ENCODE results near the gene GPC1. TPM values are rescaled to one million over a fixed set of nuclear protein-coding genes. Genes with fewer than 3 reads are reported as not detected.

GPC1 gene
- total and polyA plus RNA-seq, 2 donors (not counting 3 experiments of a cell fraction or from before 2014, with no cell fraction given) = 9.6 to 31.1 TPM

- peak; percentile 22 for DNase-seq (ENCODE audit: low read depth, low spot score)
- H3K4me3 ChIP-seq (replicated peaks in 1 of 3; ENCODE audit: insufficient read depth in 1 of 3, low read depth in 1 of 3, low read length in 3 of 3) = no peak overlapping the region
- H3K9me1 ChIP-seq (replicated peaks; ENCODE audit: control insufficient read depth, extremely low read depth, insufficient read depth, low read length) = no peaks in the 10 kb centered on the region
- no peaks in the 10 kb centered on the region for H3K79me2 ChIP-seq (ENCODE audit: control insufficient read depth, insufficient read depth, low read length)
- H3K27me3 ChIP-seq (ENCODE audit: control insufficient read depth in 2 of 2, insufficient read depth in 2 of 2, low read length in 2 of 2) = peaks cover 7 to 15% of the 10 kb centered on the region in 2 experiments
- ChIA-PET POLR2A (no interaction called here), CTCF (interaction anchor here (1.0 kb wide), 1 partner anchor 201 kb away, joined by 4 read pairs; no protein-coding TSS in a partner anchor)
- intact Hi-C loops (cut with micrococcal nuclease) (loop anchor here (2.0 kb wide), 2 partner anchors 47 to 113 kb away; no protein-coding TSS in a partner anchor), dilution Hi-C loops (cut with MboI; ENCODE audit: extremely low pct_ligation_motif_present, low sequenced_read_pairs) (no loop called here)
- H3K9ac ChIP-seq (replicated peaks; ENCODE audit: extremely low read depth, insufficient read depth, low read length) = no peak overlapping the region
- no peaks in the 10 kb centered on the region for H4K20me1 ChIP-seq (replicated peaks; ENCODE audit: control insufficient read depth, extremely low read depth, insufficient read depth, low read length)
- TF ChIP-seq GATA2 (IDR thresholded peaks at IDR 0.05; ENCODE audit: insufficient read depth, insufficient read length, low read depth, low read length) (no peak), MYC (IDR thresholded peaks at IDR 0.05; ENCODE audit: low read depth, low read length) (no peak), EZH2 (IDR thresholded peaks at IDR 0.05; ENCODE audit: borderline replicate concordance, low read depth, low read length, severe bottlenecking) (no peak), FOS (IDR thresholded peaks at IDR 0.05; ENCODE audit: borderline replicate concordance, insufficient read depth, low read length) (peak; percentile 32), POLR2A (IDR thresholded peaks at IDR 0.05; ENCODE audit: low read depth, low read length) (no peak), MAX (IDR thresholded peaks at IDR 0.05; ENCODE audit: insufficient read depth, insufficient read length) (no peak), CTCF (IDR thresholded peaks at IDR 0.05; ENCODE audit: extremely low read depth in 1 of 2, insufficient read depth in 1 of 2, low read depth in 1 of 2, low read length in 2 of 2) (no peak), POLR2AphosphoS5 (IDR thresholded peaks at IDR 0.05; ENCODE audit: insufficient read depth, low read depth, low read length) (peak; percentile 8), JUN (IDR thresholded peaks at IDR 0.05; ENCODE audit: borderline replicate concordance, insufficient read depth, insufficient read length, low read depth) (no peak)
- no peaks in the 10 kb centered on the region for H3K36me3 ChIP-seq (ENCODE audit: control insufficient read depth in 2 of 2, extremely low read depth in 1 of 2, insufficient read depth in 2 of 2, low read length in 2 of 2)
- peak; percentile 31 for FAIRE-seq
- H3K4me1 ChIP-seq (ENCODE audit: control insufficient read depth, extremely low read depth, insufficient read depth, low read length) = no peaks in the 10 kb centered on the region
- BruUV-seq (replicated peaks) = no TSS peak
- no peak overlapping the region for H2AFZ ChIP-seq (ENCODE audit: low read depth, low read length)
- no peak overlapping the region for H3K4me2 ChIP-seq (ENCODE audit: insufficient read depth, low read length)
- H3K9me3 ChIP-seq (replicated peaks; ENCODE audit: control insufficient read depth, insufficient read depth, low read length) = no peaks in the 10 kb centered on the region
- no peak overlapping the region for H3K27ac ChIP-seq (ENCODE audit: insufficient read depth, low read depth, low read length)
These were observed 1.3 kb upstream of the GPC1 start for GRCh38 chr2:240433973-240434727.
